Activated T-cell treated with anti-CD3 and anti-CD28 coated beads for 48 hours (primary cell): ENCODE measurements around the gene RNF149.
A peak's percentile ranks its signal among the peaks of the same experiment; 100 is the strongest.
"Not testable (repeated sequence)": the region's sequence is repeated elsewhere in the genome, so short reads cannot be mapped to it uniquely, and the experiment has no call there.

Experiments
- DNase-seq: peaks from one replicate; pipeline ENCODE4 v3.0.0-alpha.2; 2020; ENCODE audit warnings: low read depth

The RNF149 gene

GRCh38 chr2:101253703-101254450 is 54.6 kb downstream of the RNF149 start:
- DNase-seq: no peak

GRCh38 chr2:101253013-101253702 is 55.3 kb downstream of the RNF149 start:
- DNase-seq: peak; percentile 69

GRCh38 chr2:101252408-101253012 is 56.0 kb downstream of the RNF149 start, which contains the start of gene CNOT11:
Gene CNOT11, plus strand, starts transcription at chr2:101252886. Its CDS starts 79 bp downstream, at chr2:101252965.
- peak; percentile 98 for DNase-seq

DNA sequence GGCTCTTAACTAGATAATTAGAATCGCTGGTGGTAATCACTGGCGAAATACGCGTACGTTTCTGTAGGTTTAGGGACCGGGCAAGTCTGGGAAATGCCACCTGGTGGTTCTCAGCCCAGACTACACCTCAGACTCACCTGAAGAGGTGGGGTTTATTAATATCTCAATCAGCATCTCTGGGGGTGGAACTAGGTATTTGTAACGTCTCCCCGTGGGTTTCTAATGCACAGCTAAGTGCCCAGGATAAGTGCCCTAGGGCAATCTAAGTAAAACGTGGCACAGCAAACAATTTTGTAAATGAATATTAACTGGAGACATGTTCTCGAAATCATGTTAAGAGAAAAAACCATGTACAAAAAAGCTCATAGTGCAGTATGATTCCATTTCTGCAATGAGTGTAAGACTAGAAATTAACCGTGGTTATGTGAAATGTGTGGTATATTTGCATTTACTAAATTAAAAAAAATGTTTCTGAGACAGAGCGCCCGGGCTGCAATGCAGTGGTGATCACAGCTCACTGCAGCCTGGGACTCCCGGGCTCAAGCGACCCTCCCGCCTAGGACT is 56.6 kb downstream of the RNF149 start:
- no peak for DNase-seq

DNA sequence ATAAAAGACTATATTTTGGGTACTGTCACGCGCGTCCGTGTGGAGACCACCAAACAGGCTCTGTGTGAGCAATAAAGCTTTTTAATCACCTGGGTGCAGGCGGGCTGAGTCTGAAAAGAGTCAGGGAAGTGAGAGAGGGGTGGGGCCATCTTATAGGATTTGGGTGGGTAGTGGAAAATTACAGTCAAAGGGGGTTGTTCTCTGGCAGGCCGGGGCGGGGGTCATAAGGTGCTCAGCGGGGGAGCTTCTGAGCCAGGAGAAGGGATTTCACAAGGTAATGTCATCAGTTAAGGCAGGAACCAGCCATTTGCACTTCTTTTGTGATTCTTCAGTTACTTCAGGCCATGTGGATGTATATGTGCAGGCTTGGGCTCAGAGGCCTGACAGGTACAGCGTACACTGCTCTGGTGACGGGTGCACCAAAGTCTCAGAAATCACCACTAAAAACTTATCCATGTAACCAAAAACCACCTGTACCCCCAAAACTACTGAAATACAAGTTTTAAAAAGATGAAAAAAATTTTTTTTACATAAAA is 57.2 kb downstream of the RNF149 start:
- not testable (repeated sequence) for DNase-seq

DNA sequence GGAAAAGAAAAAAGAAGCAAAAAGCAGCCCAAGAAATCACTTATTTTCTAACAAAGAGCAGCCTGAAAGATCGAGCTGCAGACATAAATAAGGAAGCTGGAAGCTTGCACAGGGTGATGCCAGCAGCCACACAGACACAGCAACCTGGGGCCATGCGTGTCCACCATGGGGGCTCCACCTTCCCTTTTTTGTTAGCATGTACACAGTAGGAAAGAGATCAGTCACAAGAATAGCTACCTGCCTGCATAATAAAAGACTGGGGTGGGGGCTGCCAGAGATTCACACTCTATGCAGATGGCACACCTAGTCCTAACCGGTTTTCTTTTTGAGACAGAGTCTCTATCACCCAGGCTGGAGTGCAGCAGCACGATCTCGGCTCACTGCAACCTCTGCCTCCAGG is 58.7 kb downstream of the RNF149 start:
- no peak for DNase-seq

GRCh38 chr2:101248756-101249155 is 59.7 kb downstream of the RNF149 start:
- DNase-seq: not testable (repeated sequence)

- DNase-seq: not testable (repeated sequence)
These were observed 63.0 kb downstream of the RNF149 start for GRCh38 chr2:101245468-101245867.

GRCh38 chr2:101244899-101245298 is 63.6 kb downstream of the RNF149 start:
- DNase-seq: not testable (repeated sequence)

GRCh38 chr2:101244373-101244772 is 64.1 kb downstream of the RNF149 start:
- DNase-seq: not testable (repeated sequence)

DNA sequence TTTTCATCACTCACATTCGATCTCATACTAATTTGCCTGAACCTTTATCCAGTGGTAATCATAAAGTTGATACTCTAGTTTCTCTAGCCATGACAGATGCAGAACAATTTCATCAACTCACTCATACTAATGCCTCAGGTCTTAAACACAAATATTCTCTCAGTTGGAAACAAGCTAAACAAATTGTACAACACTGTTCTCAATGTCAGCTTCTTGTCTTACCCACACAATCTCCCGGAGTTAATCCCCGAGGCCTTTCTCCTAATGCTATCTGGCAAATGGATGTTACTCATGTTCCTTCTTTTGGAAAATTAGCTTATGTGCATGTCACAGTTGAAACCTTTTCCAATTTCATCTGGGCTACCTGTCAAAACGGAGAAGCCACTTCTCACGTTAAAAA is 67.3 kb downstream of the RNF149 start:
- no peak for DNase-seq

- not testable (repeated sequence) for DNase-seq
These were observed 67.8 kb downstream of the RNF149 start for GRCh38 chr2:101240694-101241093.

DNA sequence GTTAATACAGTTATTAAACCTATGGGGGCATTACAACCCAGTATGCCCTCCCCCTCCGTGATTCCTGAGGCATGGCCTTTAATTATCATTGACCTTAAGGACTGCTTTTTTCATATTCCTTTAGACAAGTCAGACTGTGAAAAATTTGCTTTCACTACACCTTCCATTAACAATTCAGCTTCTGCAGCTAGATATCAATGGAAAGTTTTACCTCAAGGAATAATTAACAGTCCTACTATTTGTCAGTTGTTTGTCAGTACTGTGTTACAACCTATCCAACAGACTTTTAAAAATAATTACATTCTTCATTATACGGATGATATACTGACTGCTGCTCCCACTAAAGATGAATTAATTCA is 68.8 kb downstream of the RNF149 start:
- not testable (repeated sequence) for DNase-seq

DNA sequence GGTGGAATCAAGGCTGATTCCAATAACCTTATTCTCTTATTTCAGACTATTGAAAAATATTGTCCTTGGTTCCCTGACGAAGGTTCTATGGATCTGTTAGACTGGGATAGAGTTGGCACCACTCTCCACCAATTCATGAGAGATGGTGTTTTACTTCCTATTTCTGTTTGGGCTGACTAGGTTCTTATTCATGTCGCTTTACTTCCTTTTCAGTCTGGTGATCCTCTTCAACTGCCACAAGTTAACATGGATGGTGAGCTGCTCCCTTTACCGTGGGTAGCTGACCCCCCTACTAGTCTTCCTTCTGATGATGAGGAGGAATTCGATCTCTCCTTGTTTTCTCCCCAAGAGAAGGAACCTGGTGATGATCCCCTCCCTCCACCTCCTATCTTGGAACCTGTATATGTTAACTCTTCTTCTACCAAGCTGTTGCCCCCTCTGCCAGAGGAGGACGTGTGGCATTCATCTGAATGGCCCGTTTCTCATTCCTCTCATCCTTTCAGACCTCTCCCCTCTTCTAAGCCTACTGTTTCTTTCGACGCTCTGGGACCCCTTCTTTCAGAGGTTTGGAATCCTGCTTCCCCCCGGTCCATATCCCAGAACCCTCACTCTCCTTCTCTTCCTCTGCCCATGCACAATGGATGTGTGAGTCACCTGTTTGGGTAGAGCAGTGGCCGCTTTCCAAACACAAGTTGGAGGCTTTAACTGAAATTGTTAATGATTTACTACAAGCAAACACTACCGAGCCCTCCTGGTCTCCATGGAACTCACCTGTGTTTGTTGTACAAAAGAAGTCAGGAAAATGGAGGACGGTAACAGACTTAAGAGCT is 69.4 kb downstream of the RNF149 start:
- no peak for DNase-seq

DNA sequence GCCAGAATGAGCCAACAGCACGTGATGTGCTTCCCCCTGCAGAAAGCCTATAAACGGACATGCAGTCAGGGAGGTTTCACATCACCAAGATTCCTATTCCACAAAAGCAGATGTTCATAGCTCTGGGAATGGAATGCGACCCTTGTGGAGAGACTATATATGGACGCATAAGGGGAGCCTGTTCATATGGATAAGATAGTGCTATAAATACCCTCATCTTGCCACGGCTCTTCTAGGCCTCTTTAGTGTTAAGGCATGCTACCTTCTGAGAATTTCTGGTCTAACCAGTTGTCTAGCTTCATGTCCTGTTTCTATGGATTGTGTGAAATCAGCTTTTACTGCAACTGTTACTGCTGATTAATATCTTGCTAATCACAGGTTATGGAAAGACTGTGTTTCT is 70.6 kb downstream of the RNF149 start:
- not testable (repeated sequence) for DNase-seq

- DNase-seq: not testable (repeated sequence)
These were observed 72.5 kb downstream of the RNF149 start for GRCh38 chr2:101235956-101236355.

- no peak for DNase-seq
These were observed 74.1 kb downstream of the RNF149 start for GRCh38 chr2:101234169-101234938.

- DNase-seq: no peak
These were observed 75.7 kb downstream of the RNF149 start for GRCh38 chr2:101232770-101233169.

GRCh38 chr2:101231937-101232730 is 76.4 kb downstream of the RNF149 start:
- DNase-seq: no peak

DNA sequence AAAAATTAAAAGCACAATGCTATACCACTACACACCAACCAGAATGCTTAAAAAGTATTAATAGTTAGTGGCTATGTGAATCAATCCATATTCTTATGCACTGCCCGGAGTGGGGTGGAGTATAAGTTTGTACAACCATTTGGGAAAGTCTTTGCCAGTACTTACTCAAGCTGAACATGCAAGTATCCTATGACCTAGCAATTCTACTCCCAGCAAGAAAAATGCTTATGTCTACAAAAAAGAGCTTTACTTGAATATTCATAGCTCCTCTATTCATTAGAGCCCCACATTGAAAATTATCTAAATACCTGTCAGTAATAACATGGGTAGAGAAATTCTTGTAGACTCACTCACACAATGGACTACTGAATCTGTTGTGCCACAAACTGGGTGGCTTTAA is 77.3 kb downstream of the RNF149 start:
- no peak for DNase-seq
